HEK293T (cell line): ENCODE data around the gene NRM.

Experiments
- ELF4 ChIP-seq: fragments of 450-650 bp; IDR thresholded peaks from 2 replicates; pipeline ENCODE4 v1.6.1; 2017; ENCODE audit warnings: antibody characterized with exemption
- HDGF ChIP-seq: fragments of 450-650 bp; IDR thresholded peaks from 2 replicates; pipeline ENCODE4 v1.6.1; 2017; ENCODE audit warnings: antibody characterized with exemption, borderline replicate concordance
- NFRKB ChIP-seq: fragments of 450-650 bp; IDR thresholded peaks from 2 replicates; pipeline ENCODE4 v1.6.1; 2016; ENCODE audit warnings: mild to moderate bottlenecking, moderate library complexity
- SP1 ChIP-seq: fragments of 450-650 bp; IDR thresholded peaks from 2 replicates; pipeline ENCODE4 v1.6.1; 2017
- TARDBP ChIP-seq: fragments of 450-650 bp; IDR thresholded peaks from 2 replicates; pipeline ENCODE4 v1.6.1; 2016

- no peak for TF ChIP-seq SP1
- TF ChIP-seq TARDBP, result no peak
- TF ChIP-seq HDGF, result 0 out of 2 replicates have a peak, but pooled peaks have one; percentile 24
- no peak for TF ChIP-seq ELF4
- no peak for TF ChIP-seq NFRKB
Observed at GRCh38 chr6:30687659-30688431, 2.9 kb downstream of the NRM start.
